Gastrocnemius medialis (tissue), 4 donors: ENCODE measurements around the gene CABLES2. TPM values are rescaled to one million over a fixed set of nuclear protein-coding genes. Genes with fewer than 3 reads are reported as not detected.

ENCODE experiments used
- ATAC-seq, 2 donors: fragments of 150-250 bp; one replicate each; pipeline ENCODE4 v1.9.1; 2016
- DNase-seq, 2 donors: peaks; one replicate each; pipeline ENCODE4 v3.0.0-alpha.2; 2019
- H3K27ac ChIP-seq, 4 donors: fragments of 200-600 bp; sonication (generic); 1 replicate in 1 of 4; 2 replicates in 3 of 4; pipeline ENCODE4 v1.5.1; 2016 to 2018; ENCODE audit warnings: mild to moderate bottlenecking in 2 of 4, moderate library complexity in 1 of 4
- H3K27me3 ChIP-seq, 3 donors: fragments of 200-600 bp; sonication (generic) in 2 of 3; 1 replicate in 1 of 3; 2 replicates in 2 of 3; pipeline versions ENCODE4 v1.5.1 to v1.6.0; 2016 to 2019; ENCODE audit warnings: mild to moderate bottlenecking in 1 of 3, moderate library complexity in 1 of 3
- H3K36me3 ChIP-seq, 2 donors: fragments of 200-600 bp; sonication (generic) in 1 of 2; one replicate each; pipeline ENCODE4 v1.5.1; 2017 to 2018
- H3K4me1 ChIP-seq, 2 donors: fragments of 200-600 bp; sonication (generic) in 1 of 2; one replicate each; pipeline ENCODE4 v1.5.1; 2016 to 2017; ENCODE audit warnings: mild to moderate bottlenecking in 2 of 2
- H3K4me3 ChIP-seq, 4 donors: fragments of 200-600 bp; sonication (generic) in 3 of 4; 1 replicate in 1 of 4; 2 replicates in 3 of 4; pipeline ENCODE4 v1.5.1; 2016 to 2019; ENCODE audit warnings: mild to moderate bottlenecking in 2 of 4
- H3K9me3 ChIP-seq, 3 donors: fragments of 200-600 bp; sonication (generic) in 2 of 3; 1 replicate in 1 of 3; 2 replicates in 2 of 3; pipeline ENCODE4 v1.5.1; 2016 to 2019
- POLR2A ChIP-seq, 2 donors: fragments of 450-650 bp; IDR thresholded peaks; one replicate each; pipeline ENCODE4 v1.6.1; 2017; ENCODE audit warnings: antibody characterized with exemption in 2 of 2, mild to moderate bottlenecking in 2 of 2, moderate library complexity in 2 of 2
- in situ Hi-C, 4 donors: fragments of 200-750 bp; cut with MboI; loops; one replicate each; pipeline versions ENCODE4 v1.15.0 to v1.8.0; 2017; ENCODE audit warnings: low sequenced_read_pairs in 4 of 4
- intact Hi-C: fragments of 100-400 bp; cut with DNase I; formaldehyde crosslinking; loops from one replicate; pipeline ENCODE4 v1.15.1; 2023; ENCODE audit warnings: low total_unique reads
- total RNA-seq, 4 donors: library from RNA; depleted of rRNA; stranded (reverse); fragments of >200 nt; gene quantifications; one replicate each; pipeline versions ENCODE4 v1.1.0 to v1.2.3, GENCODE V29; 2016
- TF ChIP-seq, protein P1 (sequence below), 5 experiments: fragments of 450-650 bp in 3 of 5; fragments of 200-600 bp in 2 of 5; sonication (generic) in 2 of 5; IDR thresholded peaks in 4 of 5; conservative IDR thresholded peaks in 1 of 5; 1 replicate in 4 of 5; 2 replicates in 1 of 5; pipeline ENCODE4 v1.5.1; 2016 to 2019; ENCODE audit warnings: antibody characterized with exemption in 5 of 5, mild to moderate bottlenecking in 3 of 5, moderate library complexity in 3 of 5

The CABLES2 gene
- total RNA-seq, 4 donors from 2014 or later, result 3.6 to 9.3 (median 4.2) TPM

DNA sequence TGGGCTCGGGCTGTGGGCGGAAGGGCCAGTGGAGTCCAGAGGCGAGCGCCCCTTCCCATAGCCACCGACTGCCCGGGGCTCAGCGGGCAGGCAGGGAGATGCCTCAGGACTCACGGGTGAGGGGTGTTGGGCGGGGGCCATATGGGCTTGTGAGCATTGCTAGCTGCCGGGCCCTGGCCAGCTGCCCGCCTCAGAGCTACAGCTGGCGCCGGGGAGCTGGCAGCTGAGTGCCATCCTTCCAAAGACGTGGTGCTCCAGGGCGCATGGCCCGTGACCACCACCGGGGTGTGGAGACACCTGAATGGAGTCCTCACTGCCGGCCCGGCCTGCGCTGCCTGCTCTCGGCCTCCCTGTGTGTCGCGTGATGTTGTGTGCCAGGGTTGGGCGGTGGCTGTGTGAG, 30.8 kb upstream of the CABLES2 start:
- DNase-seq, result peak in 1 of 2 donors; percentile 33

DNA sequence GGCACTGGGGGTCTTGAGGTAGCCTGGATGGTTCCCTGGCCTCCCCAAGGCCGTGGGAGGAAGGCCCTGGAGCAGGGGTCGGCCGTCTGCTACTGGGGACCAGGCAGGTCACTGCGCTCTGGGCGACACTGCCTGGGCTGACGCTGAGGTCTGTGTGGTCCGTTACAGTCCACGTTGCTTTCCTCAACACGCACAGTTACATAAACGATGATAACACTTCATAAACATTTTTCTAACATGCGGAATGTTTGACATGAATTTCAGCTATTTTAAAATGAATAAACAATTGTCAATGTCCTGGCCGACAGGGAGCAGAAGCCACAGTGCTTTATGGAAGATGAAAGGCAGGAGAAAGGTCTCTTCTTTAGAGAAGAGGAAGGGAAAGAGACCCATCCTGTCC, 30.4 kb upstream of the CABLES2 start:
- Histone ChIP-seq H3K27ac (no peak overlapping the region), H3K27me3 (no peaks in the 10 kb centered on the region), H3K36me3 (no peaks in the 10 kb centered on the region), H3K4me3 (no peak overlapping the region), H3K9me3 (no peaks in the 10 kb centered on the region), H3K4me1 (peaks cover 13 to 18% of the 10 kb centered on the region in 2 donors)
- intact Hi-C loops, result no loop called here
- TF ChIP-seq POLR2A (IDR thresholded peaks at IDR 0.05), result no peak
- TF ChIP-seq, protein P1, sequence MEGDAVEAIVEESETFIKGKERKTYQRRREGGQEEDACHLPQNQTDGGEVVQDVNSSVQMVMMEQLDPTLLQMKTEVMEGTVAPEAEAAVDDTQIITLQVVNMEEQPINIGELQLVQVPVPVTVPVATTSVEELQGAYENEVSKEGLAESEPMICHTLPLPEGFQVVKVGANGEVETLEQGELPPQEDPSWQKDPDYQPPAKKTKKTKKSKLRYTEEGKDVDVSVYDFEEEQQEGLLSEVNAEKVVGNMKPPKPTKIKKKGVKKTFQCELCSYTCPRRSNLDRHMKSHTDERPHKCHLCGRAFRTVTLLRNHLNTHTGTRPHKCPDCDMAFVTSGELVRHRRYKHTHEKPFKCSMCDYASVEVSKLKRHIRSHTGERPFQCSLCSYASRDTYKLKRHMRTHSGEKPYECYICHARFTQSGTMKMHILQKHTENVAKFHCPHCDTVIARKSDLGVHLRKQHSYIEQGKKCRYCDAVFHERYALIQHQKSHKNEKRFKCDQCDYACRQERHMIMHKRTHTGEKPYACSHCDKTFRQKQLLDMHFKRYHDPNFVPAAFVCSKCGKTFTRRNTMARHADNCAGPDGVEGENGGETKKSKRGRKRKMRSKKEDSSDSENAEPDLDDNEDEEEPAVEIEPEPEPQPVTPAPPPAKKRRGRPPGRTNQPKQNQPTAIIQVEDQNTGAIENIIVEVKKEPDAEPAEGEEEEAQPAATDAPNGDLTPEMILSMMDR (IDR thresholded peaks at IDR 0.05 in 4 of 5, conservative IDR thresholded peaks at IDR 0.05 in 1 of 5), result no peak
- in situ Hi-C loops, result no loop called here
- no peak for DNase-seq
- ATAC-seq, result no peak

More for the DNA sequence above, 30.8 kb upstream of the CABLES2 start:
- ATAC-seq, result no peak
- peaks cover 0 to under 1% (median 0%) of the 10 kb centered on the region in 3 donors for H3K27me3 ChIP-seq
- TF ChIP-seq, protein P1 (IDR thresholded peaks at IDR 0.05 in 4 of 5, conservative IDR thresholded peaks at IDR 0.05 in 1 of 5), result no peak
- TF ChIP-seq POLR2A (IDR thresholded peaks at IDR 0.05), result no peak
- no peak overlapping the region for H3K4me3 ChIP-seq
- peaks cover 13 to 18% of the 10 kb centered on the region in 2 donors for H3K4me1 ChIP-seq
- intact Hi-C loops, result no loop called here
- no peaks in the 10 kb centered on the region for H3K36me3 ChIP-seq
- in situ Hi-C loops, result no loop called here
- H3K27ac ChIP-seq, result no peak overlapping the region
- no peaks in the 10 kb centered on the region for H3K9me3 ChIP-seq

DNA sequence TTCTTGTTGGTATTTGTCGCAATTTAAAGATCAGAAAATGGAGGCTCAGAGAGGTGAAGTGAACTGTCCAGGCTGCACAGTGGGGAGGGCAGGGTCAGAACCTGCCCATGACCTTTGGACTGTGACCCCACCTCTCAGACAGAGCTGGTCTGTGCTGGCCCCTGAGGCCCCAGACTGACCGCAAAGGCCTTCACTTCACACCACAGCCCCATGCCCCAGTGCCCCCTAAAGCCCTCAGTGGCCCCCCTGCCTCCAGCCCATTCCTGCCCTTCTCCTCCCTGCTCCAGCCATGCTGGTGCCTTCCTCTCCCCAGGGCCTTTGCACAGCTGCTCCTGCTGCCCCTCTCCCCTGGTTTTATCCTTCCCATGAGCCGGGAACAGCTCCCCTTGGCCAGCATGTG, 29.6 kb upstream of the CABLES2 start:
- H3K27me3 ChIP-seq, result no peaks in the 10 kb centered on the region
- no peak for ATAC-seq

DNA sequence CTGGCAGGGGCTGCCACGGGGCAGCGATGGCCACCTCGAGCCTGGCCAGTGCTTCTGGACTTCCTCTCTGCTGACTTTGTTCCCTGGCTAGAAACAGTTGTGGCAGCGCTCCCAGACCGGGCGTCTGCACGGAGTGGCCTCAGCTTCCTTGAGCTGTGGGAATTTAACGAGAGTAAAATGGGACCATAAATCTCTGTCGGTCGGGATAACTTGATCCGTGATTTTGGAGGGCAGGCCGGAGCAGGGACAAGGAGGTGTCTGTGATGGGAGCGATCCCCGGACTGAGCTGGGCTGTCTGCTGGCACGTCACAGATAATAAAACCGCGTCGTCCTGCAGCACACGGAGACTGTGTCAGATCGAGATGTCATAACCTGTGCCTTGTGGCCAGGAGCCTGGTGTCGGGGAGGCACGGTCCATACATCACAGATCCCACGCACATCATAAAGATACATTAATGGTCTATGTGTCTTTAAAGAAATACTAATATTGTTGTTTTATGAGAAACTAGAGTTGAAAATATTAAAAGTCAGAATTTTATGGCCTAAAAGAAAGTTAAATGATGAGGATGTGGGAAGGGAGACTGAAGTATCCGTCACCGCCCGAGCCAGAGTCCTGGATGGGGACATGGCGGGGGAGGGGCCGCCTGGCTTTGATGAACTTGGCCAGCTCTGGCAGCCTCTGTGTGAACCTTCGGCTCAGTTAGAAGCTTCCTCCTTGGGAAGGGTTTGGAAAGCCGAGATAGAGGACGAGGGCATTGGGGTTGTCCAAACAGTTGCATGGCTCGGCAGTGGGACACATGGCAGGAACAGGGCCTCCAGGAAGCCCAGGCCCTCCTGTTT, 26.8 kb upstream of the CABLES2 start:
- Histone ChIP-seq H3K36me3 (no peaks in the 10 kb centered on the region), H3K4me3 (peak overlapping the region in 3 of 4 donors; percentile 3 to 21 (median 17)), H3K27ac (peak overlapping the region in 1 of 4 donors; percentile 52), H3K9me3 (no peaks in the 10 kb centered on the region), H3K4me1 (peaks cover 13 to 18% of the 10 kb centered on the region in 2 donors), H3K27me3 (no peaks in the 10 kb centered on the region)
- ATAC-seq (peak; percentile 67 to 83), DNase-seq (peak; percentile 14 to 37)
- intact Hi-C loops (no loop called here), in situ Hi-C loops (no loop called here)
- no peak for TF ChIP-seq POLR2A (IDR thresholded peaks at IDR 0.05)
- TF ChIP-seq, protein P1 (IDR thresholded peaks at IDR 0.05 in 4 of 5, conservative IDR thresholded peaks at IDR 0.05 in 1 of 5), result no peak

More for the DNA sequence above, 29.6 kb upstream of the CABLES2 start:
- in situ Hi-C loops, result no loop called here
- Histone ChIP-seq H3K36me3 (no peaks in the 10 kb centered on the region), H3K27ac (no peak overlapping the region), H3K4me3 (no peak overlapping the region), H3K4me1 (peaks cover 13 to 18% of the 10 kb centered on the region in 2 donors), H3K9me3 (no peaks in the 10 kb centered on the region)
- no peak for TF ChIP-seq POLR2A (IDR thresholded peaks at IDR 0.05)
- TF ChIP-seq, protein P1 (IDR thresholded peaks at IDR 0.05 in 4 of 5, conservative IDR thresholded peaks at IDR 0.05 in 1 of 5), result no peak
- DNase-seq, result no peak
- intact Hi-C loops, result no loop called here
